ENCODE results near the gene LAMA2. TPM values are rescaled to one million over a fixed set of nuclear protein-coding genes. Genes with fewer than 3 reads are reported as not detected.

LAMA2 gene
- total and polyA plus RNA-seq, 2 of the 8 experiments (the other 6 are each of a cell fraction or from before 2014, with no cell fraction given): 1.3 to 3.8 TPM

DNA sequence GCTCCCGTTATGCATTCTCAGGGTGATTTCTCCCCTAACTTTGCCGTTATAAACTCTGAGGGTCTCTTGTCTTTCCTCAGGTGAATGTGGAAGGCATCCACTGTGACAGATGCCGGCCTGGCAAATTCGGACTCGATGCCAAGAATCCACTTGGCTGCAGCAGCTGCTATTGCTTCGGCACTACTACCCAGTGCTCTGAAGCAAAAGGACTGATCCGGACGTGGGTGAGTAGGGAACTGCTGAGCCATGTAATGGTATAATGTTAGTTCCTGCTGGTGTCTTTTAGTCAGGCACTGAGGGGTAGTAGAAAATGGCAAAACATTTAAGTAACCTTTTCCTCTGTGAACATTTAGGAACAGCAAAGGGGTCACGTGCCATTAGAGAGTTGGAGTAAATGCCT is 431.6 kb downstream of the LAMA2 start (continued):
- TF ChIP-seq TCF12 (IDR thresholded peaks at IDR 0.05; ENCODE audit: low read depth, low read length): no peak
- no peak for TF ChIP-seq CREB1 (IDR thresholded peaks at IDR 0.05)
- TF ChIP-seq SAP30 (IDR thresholded peaks at IDR 0.05; ENCODE audit: insufficient read depth, insufficient replicate concordance, low read length): no peak
- TF ChIP-seq, protein P1, sequence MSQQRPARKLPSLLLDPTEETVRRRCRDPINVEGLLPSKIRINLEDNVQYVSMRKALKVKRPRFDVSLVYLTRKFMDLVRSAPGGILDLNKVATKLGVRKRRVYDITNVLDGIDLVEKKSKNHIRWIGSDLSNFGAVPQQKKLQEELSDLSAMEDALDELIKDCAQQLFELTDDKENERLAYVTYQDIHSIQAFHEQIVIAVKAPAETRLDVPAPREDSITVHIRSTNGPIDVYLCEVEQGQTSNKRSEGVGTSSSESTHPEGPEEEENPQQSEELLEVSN (IDR thresholded peaks at IDR 0.05): no peak
- no peak for TF ChIP-seq YY1 (IDR thresholded peaks at IDR 0.05; ENCODE audit: low read depth, low read length)
